Measurements from ENCODE around the gene CTRB2. TPM values are rescaled to one million over a fixed set of nuclear protein-coding genes. Genes with fewer than 3 reads are reported as not detected.

Gene CTRB2
- total RNA-seq, 1 donor = not detected

GRCh38 chr16:75230471-75231110, 23.6 kb upstream of the CTRB2 start:
- no peak overlapping the region for H3K4me3 ChIP-seq (ENCODE audit: low read depth, low read length)
- DNase-seq (ENCODE audit: low read depth) = no peak
- TF ChIP-seq CTCF (IDR thresholded peaks at IDR 0.05; ENCODE audit: insufficient read depth, low read length) = no peak

GRCh38 chr16:75229172-75230031, 22.4 kb upstream of the CTRB2 start:
- no peak for TF ChIP-seq CTCF (IDR thresholded peaks at IDR 0.05; ENCODE audit: insufficient read depth, low read length)
- H3K4me3 ChIP-seq (ENCODE audit: low read depth, low read length) = no peak overlapping the region
- DNase-seq (ENCODE audit: low read depth) = no peak

- TF ChIP-seq CTCF (IDR thresholded peaks at IDR 0.05; ENCODE audit: insufficient read depth, low read length) = no peak
- DNase-seq (ENCODE audit: low read depth) = no peak
- no peak overlapping the region for H3K4me3 ChIP-seq (ENCODE audit: low read depth, low read length)
Measured at GRCh38 chr16:75228143-75228976, 21.4 kb upstream of the CTRB2 start.

- H3K4me3 ChIP-seq (ENCODE audit: low read depth, low read length) = no peak overlapping the region
- no peak for DNase-seq (ENCODE audit: low read depth)
- TF ChIP-seq CTCF (IDR thresholded peaks at IDR 0.05; ENCODE audit: insufficient read depth, low read length) = no peak
Measured at GRCh38 chr16:75227361-75228142, 20.6 kb upstream of the CTRB2 start.

- DNase-seq (ENCODE audit: low read depth) = no peak
- H3K4me3 ChIP-seq (ENCODE audit: low read depth, low read length) = no peak overlapping the region
- TF ChIP-seq CTCF (IDR thresholded peaks at IDR 0.05; ENCODE audit: insufficient read depth, low read length) = no peak
Measured at GRCh38 chr16:75226550-75227360, 19.8 kb upstream of the CTRB2 start.

Measured in fibroblast of the aortic adventitia (primary cell).